ENCODE data around the gene LRPPRC. TPM values are rescaled to one million over a fixed set of nuclear protein-coding genes. Genes with fewer than 3 reads are reported as not detected.

The LRPPRC gene
- total and polyA plus RNA-seq, 5 donors from 2014 or later: 34.0 to 48.5 (median 37.0) TPM

DNA sequence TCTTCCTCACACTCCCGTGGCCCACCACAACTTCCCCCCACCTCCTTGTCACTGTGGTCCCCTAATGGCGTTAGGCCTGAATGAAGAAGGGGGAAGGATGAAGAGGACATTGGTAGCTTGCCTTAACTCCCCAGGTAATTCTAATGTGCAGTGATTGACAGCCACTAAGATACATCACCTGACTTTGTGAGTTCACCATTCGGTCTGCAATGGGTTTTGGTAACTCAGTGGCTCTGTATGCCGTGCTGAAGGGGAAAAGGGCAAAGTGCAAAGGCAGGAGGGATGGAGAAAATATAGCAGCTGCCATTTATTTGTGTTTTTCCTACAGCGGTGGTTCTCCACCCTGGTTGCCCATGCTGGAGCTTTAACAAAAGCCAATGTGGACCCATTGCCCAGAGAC is 114.8 kb downstream of the LRPPRC start:
- Mint-ChIP-seq H3K27ac (no peak overlapping the region), H3K4me3 (no peak overlapping the region), H3K36me3 (peaks cover 5% of the 10 kb centered on the region), H3K9me3 (no peaks in the 10 kb centered on the region), H3K27me3 (no peaks in the 10 kb centered on the region), H3K4me1 (peaks cover 0 to 8% (median 5%) of the 10 kb centered on the region in 4 donors)
- Histone ChIP-seq H3K27me3 (ENCODE audit: control insufficient read depth, insufficient read depth, low read length) (no peaks in the 10 kb centered on the region), H3K4me1 (ENCODE audit: control insufficient read depth, insufficient read depth, low read length, poor library complexity, severe bottlenecking) (no peaks in the 10 kb centered on the region), H3K4me3 (ENCODE audit: low read depth, low read length) (no peak overlapping the region), H3K36me3 (ENCODE audit: control insufficient read depth, insufficient read depth, low read length) (no peaks in the 10 kb centered on the region), H3K9me3 (ENCODE audit: control insufficient read depth in 2 of 2, low read length in 2 of 2) (no peaks in the 10 kb centered on the region), H3K27ac (ENCODE audit: insufficient read depth, low read length, poor library complexity, severe bottlenecking) (no peak overlapping the region)
- DNase-seq (no peak), ATAC-seq (ENCODE audit: low read depth in 2 of 2) (no peak)

DNA sequence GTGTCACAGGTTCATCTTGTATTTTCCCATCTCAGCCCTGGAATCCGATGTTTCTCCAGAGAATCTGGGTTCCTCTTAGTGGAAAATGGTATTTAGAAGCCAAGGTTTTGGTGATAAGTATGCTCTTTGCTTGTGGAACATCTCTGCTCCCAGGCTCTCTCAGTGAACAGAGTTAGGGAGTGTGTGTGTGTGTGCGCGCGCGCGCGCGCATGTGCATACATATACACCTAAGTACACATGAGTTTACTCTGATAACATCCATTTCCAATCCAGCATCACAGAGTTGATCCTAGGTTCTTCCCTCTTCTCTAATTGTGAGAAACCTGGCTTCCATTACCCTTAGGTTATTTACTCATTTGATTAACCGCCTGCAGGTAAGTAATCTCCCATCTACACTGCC is 115.3 kb downstream of the LRPPRC start:
- H3K9me3 Mint-ChIP-seq: no peaks in the 10 kb centered on the region
- Histone ChIP-seq H3K4me3 (ENCODE audit: low read depth, low read length) (no peak overlapping the region), H3K27me3 (ENCODE audit: control insufficient read depth, insufficient read depth, low read length) (no peaks in the 10 kb centered on the region), H3K27ac (ENCODE audit: insufficient read depth, low read length, poor library complexity, severe bottlenecking) (no peak overlapping the region), H3K36me3 (ENCODE audit: control insufficient read depth, insufficient read depth, low read length) (no peaks in the 10 kb centered on the region), H3K4me1 (ENCODE audit: control insufficient read depth, insufficient read depth, low read length, poor library complexity, severe bottlenecking) (no peaks in the 10 kb centered on the region), H3K9me3 (ENCODE audit: control insufficient read depth in 2 of 2, low read length in 2 of 2) (no peaks in the 10 kb centered on the region)
- no peak for DNase-seq
- H3K27me3 Mint-ChIP-seq: no peaks in the 10 kb centered on the region
- H3K4me3 Mint-ChIP-seq: no peak overlapping the region
- no peak overlapping the region for H3K27ac Mint-ChIP-seq
- no peak for ATAC-seq (ENCODE audit: low read depth in 2 of 2)
- peaks cover 5% of the 10 kb centered on the region for H3K36me3 Mint-ChIP-seq
- peaks cover 0 to 8% (median 5%) of the 10 kb centered on the region in 4 donors for H3K4me1 Mint-ChIP-seq

DNA sequence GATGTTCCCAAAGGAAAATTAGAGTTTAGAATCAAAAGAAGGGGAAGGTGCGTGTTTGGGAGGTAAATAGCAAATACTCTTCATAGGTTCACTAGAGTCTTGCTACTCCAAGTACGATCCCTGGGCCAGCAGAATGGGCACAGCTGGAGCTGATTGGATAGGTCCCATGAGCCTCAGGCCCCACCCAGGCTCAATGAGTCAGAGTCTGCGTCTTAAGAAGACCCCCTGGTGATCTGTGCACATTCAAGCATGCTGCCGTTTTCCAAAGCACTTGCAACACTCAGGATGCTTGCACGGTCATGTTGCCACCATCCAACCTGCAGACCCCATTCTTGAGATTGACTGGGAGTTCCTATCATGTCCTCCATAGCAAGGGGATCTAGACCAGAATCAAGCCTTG is 116.5 kb downstream of the LRPPRC start:
- H3K4me1 Mint-ChIP-seq: peaks cover 0 to 8% (median 5%) of the 10 kb centered on the region in 4 donors
- H3K27ac Mint-ChIP-seq: no peak overlapping the region
- H3K27ac ChIP-seq (ENCODE audit: insufficient read depth, low read length, poor library complexity, severe bottlenecking): no peak overlapping the region
- no peaks in the 10 kb centered on the region for H3K4me1 ChIP-seq (ENCODE audit: control insufficient read depth, insufficient read depth, low read length, poor library complexity, severe bottlenecking)
- no peak overlapping the region for H3K4me3 Mint-ChIP-seq
- no peaks in the 10 kb centered on the region for H3K9me3 Mint-ChIP-seq
- no peaks in the 10 kb centered on the region for H3K9me3 ChIP-seq (ENCODE audit: control insufficient read depth in 2 of 2, low read length in 2 of 2)
- H3K36me3 Mint-ChIP-seq: no peaks in the 10 kb centered on the region
- H3K27me3 Mint-ChIP-seq: no peaks in the 10 kb centered on the region
- H3K36me3 ChIP-seq (ENCODE audit: control insufficient read depth, insufficient read depth, low read length): no peaks in the 10 kb centered on the region
- no peak overlapping the region for H3K4me3 ChIP-seq (ENCODE audit: low read depth, low read length)
- ATAC-seq (ENCODE audit: low read depth in 2 of 2) (no peak), DNase-seq (no peak)
- H3K27me3 ChIP-seq (ENCODE audit: control insufficient read depth, insufficient read depth, low read length): no peaks in the 10 kb centered on the region

DNA sequence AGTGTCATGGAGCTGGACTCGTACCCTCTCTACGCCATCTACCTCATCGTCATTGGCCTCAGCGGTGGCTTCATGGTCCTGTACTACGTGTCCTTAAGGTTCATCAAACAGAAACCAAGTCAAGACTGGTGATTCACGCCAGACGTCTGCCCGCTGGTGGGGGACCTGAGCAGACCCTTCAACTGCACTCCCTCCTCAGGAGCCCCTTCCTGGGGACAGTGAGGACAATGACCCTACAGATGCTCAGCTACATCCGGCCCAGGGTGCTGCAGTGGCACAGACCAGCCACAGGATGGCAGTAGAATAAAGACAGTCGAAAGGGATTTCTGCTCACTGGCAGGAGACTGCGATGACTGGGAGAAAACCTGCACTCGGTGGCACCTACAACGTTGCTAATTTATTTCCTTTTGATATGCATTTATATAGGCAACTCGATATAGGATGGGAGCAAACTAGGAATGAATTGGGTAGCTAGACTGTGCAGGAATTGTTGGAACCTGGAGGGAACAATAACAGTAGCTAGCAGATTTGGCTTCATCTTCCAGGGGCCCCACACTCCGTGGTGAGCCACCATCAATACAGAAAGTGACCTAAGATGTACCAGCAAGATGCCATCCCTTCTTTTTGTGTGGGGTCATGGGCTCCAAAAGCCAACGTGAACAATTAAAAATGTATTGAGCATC is 117.9 kb downstream of the LRPPRC start:
- DNase-seq: peak; percentile 29 to 67 (median 42)
- Histone ChIP-seq H3K27me3 (ENCODE audit: control insufficient read depth, insufficient read depth, low read length) (no peaks in the 10 kb centered on the region), H3K27ac (ENCODE audit: insufficient read depth, low read length, poor library complexity, severe bottlenecking) (no peak overlapping the region), H3K4me3 (ENCODE audit: low read depth, low read length) (no peak overlapping the region), H3K4me1 (ENCODE audit: control insufficient read depth, insufficient read depth, low read length, poor library complexity, severe bottlenecking) (no peaks in the 10 kb centered on the region), H3K36me3 (ENCODE audit: control insufficient read depth, insufficient read depth, low read length) (no peaks in the 10 kb centered on the region), H3K9me3 (ENCODE audit: control insufficient read depth in 2 of 2, low read length in 2 of 2) (no peaks in the 10 kb centered on the region)
- peak overlapping the region in 1 of 4 donors; percentile 68 for H3K4me3 Mint-ChIP-seq
- H3K9me3 Mint-ChIP-seq: no peaks in the 10 kb centered on the region
- no peaks in the 10 kb centered on the region for H3K27me3 Mint-ChIP-seq
- no peaks in the 10 kb centered on the region for H3K36me3 Mint-ChIP-seq
- peaks cover 0 to 8% (median 5%) of the 10 kb centered on the region in 4 donors for H3K4me1 Mint-ChIP-seq
- peak; percentile 66 to 80 for ATAC-seq (ENCODE audit: low read depth in 2 of 2)
- no peak overlapping the region for H3K27ac Mint-ChIP-seq

DNA sequence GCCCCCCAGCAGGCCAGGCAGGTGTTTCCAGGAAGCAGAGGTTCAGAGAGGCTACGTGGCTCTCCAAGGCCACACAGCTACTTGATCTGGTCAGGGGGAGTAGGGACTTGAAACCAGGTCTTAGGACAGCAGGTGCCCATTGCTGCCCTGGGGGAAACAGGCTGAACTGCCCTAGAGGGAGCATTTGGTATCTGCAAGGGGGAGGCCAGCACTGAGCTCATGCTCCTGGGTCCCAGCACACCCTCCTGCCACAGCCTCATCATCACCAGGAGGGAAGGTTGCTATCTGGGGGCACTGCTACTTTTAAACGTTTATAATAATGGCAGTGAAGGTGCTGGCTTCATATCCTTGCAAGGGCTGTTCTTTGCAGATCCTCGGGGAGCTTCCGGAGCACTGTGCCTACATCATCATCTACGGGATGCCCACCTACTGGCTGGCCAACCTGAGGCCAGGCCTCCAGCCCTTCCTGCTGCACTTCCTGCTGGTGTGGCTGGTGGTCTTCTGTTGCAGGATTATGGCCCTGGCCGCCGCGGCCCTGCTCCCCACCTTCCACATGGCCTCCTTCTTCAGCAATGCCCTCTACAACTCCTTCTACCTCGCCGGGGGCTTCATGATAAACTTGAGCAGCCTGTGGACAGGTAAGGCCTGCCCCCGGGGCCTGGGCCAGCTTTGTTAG is 120.9 kb downstream of the LRPPRC start:
- H3K27me3 ChIP-seq (ENCODE audit: control insufficient read depth, insufficient read depth, low read length): no peaks in the 10 kb centered on the region
- Mint-ChIP-seq H3K9me3 (no peaks in the 10 kb centered on the region), H3K27me3 (peaks cover 5% of the 10 kb centered on the region), H3K4me1 (peaks cover 0 to 8% (median 5%) of the 10 kb centered on the region in 4 donors), H3K36me3 (no peaks in the 10 kb centered on the region), H3K27ac (no peak overlapping the region), H3K4me3 (no peak overlapping the region)
- DNase-seq: no peak
- no peak for ATAC-seq (ENCODE audit: low read depth in 2 of 2)
- H3K4me3 ChIP-seq (ENCODE audit: low read depth, low read length): no peak overlapping the region
- no peak overlapping the region for H3K27ac ChIP-seq (ENCODE audit: insufficient read depth, low read length, poor library complexity, severe bottlenecking)
- H3K36me3 ChIP-seq (ENCODE audit: control insufficient read depth, insufficient read depth, low read length): no peaks in the 10 kb centered on the region
- no peaks in the 10 kb centered on the region for H3K4me1 ChIP-seq (ENCODE audit: control insufficient read depth, insufficient read depth, low read length, poor library complexity, severe bottlenecking)
- no peaks in the 10 kb centered on the region for H3K9me3 ChIP-seq (ENCODE audit: control insufficient read depth in 2 of 2, low read length in 2 of 2)

DNA sequence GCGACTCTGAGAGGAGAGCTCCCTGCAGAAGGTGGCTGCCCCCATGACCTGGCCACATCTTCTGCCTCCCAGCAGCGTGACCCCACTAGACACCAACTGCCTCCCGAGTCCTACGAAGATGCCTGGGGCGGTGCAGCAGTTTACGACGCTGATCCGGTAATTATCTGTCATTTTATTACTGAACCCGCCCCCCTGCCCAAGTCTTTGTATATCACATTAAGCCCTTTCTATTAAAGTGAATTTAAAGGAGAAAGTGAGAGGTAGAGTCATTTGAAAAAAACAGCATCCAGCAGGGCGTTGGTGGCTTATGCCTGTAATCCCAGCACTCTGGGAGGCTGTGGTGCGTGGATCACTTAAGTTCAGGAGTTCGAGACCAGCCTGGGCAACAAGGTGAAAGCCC is 123.6 kb downstream of the LRPPRC start:
- H3K27me3 Mint-ChIP-seq: peaks cover 5% of the 10 kb centered on the region
- peaks cover 0 to 4% (median 0%) of the 10 kb centered on the region in 7 donors for H3K9me3 Mint-ChIP-seq
- no peak for ATAC-seq (ENCODE audit: low read depth in 2 of 2)
- Histone ChIP-seq H3K4me1 (ENCODE audit: control insufficient read depth, insufficient read depth, low read length, poor library complexity, severe bottlenecking) (no peaks in the 10 kb centered on the region), H3K27me3 (ENCODE audit: control insufficient read depth, insufficient read depth, low read length) (no peaks in the 10 kb centered on the region), H3K36me3 (ENCODE audit: control insufficient read depth, insufficient read depth, low read length) (no peaks in the 10 kb centered on the region), H3K9me3 (ENCODE audit: control insufficient read depth in 2 of 2, low read length in 2 of 2) (no peaks in the 10 kb centered on the region), H3K4me3 (ENCODE audit: low read depth, low read length) (no peak overlapping the region), H3K27ac (ENCODE audit: insufficient read depth, low read length, poor library complexity, severe bottlenecking) (no peak overlapping the region)
- no peaks in the 10 kb centered on the region for H3K36me3 Mint-ChIP-seq
- H3K4me1 Mint-ChIP-seq: no peaks in the 10 kb centered on the region
- no peak overlapping the region for H3K27ac Mint-ChIP-seq
- H3K4me3 Mint-ChIP-seq: no peak overlapping the region
- no peak for DNase-seq

DNA sequence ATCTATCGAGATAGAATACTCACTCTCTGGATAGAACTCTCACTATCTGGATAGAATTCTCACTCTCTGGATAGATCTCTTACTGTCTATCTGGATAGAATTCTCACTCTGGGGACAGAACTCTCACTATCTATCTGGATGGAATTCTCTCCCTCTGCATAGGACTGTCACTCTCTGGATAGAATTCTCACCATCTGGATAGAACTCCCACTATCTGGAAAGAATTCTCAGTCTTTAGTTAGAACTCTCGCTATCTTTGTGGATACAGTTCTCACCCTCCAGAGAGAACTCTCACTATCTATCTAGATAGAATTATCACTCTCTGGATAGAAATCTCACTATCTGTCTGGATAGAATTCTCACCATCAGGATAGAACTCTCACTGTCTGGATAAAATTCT is 140.5 kb downstream of the LRPPRC start:
- peaks cover 14% of the 10 kb centered on the region for H3K27me3 Mint-ChIP-seq
- DNase-seq: no peak
- ATAC-seq (ENCODE audit: low read depth in 2 of 2): no peak

DNA sequence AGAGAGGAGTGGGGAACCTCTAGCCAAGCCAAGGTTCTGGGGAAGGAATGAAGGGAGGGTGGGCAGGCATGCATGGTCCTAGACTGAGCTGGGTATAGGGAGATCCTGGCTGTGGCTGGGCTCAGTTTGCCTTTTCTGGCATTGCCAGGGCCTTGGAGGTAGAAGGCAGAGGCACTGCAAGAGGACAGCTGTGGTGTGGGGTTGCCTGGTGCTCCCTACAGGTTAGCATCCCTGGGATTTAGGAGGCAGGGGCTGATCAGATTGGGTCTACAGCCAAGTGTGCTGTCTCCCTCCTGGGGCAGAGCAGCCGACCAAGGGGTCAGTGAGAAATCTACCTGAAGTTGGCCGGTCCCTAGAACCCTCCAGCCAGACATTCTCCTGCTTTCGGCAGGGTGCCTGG is 141.1 kb downstream of the LRPPRC start:
- H3K27me3 Mint-ChIP-seq: peaks cover 19% of the 10 kb centered on the region
- ATAC-seq (ENCODE audit: low read depth in 2 of 2): no peak
- DNase-seq: no peak

More for the DNA sequence above, 140.5 kb downstream of the LRPPRC start:
- Histone ChIP-seq H3K4me1 (ENCODE audit: control insufficient read depth, insufficient read depth, low read length, poor library complexity, severe bottlenecking) (no peaks in the 10 kb centered on the region), H3K9me3 (ENCODE audit: control insufficient read depth in 2 of 2, low read length in 2 of 2) (no peaks in the 10 kb centered on the region), H3K27me3 (ENCODE audit: control insufficient read depth, insufficient read depth, low read length) (no peaks in the 10 kb centered on the region), H3K27ac (ENCODE audit: insufficient read depth, low read length, poor library complexity, severe bottlenecking) (no peak overlapping the region), H3K4me3 (ENCODE audit: low read depth, low read length) (no peak overlapping the region), H3K36me3 (ENCODE audit: control insufficient read depth, insufficient read depth, low read length) (no peaks in the 10 kb centered on the region)
- Mint-ChIP-seq H3K9me3 (peaks cover 0 to 3% (median 0%) of the 10 kb centered on the region in 7 donors), H3K27ac (no peak overlapping the region), H3K4me1 (no peaks in the 10 kb centered on the region), H3K4me3 (no peak overlapping the region), H3K36me3 (no peaks in the 10 kb centered on the region)

More for the DNA sequence above, 141.1 kb downstream of the LRPPRC start:
- H3K4me1 ChIP-seq (ENCODE audit: control insufficient read depth, insufficient read depth, low read length, poor library complexity, severe bottlenecking): no peaks in the 10 kb centered on the region
- no peaks in the 10 kb centered on the region for H3K36me3 Mint-ChIP-seq
- H3K4me3 ChIP-seq (ENCODE audit: low read depth, low read length): no peak overlapping the region
- no peaks in the 10 kb centered on the region for H3K27me3 ChIP-seq (ENCODE audit: control insufficient read depth, insufficient read depth, low read length)
- H3K27ac ChIP-seq (ENCODE audit: insufficient read depth, low read length, poor library complexity, severe bottlenecking): no peak overlapping the region
- no peak overlapping the region for H3K27ac Mint-ChIP-seq
- H3K9me3 ChIP-seq (ENCODE audit: control insufficient read depth in 2 of 2, low read length in 2 of 2): no peaks in the 10 kb centered on the region
- H3K4me1 Mint-ChIP-seq: no peaks in the 10 kb centered on the region
- no peaks in the 10 kb centered on the region for H3K36me3 ChIP-seq (ENCODE audit: control insufficient read depth, insufficient read depth, low read length)
- peak overlapping the region in 1 of 4 donors; percentile 64 for H3K4me3 Mint-ChIP-seq
- peaks cover 0 to 3% (median 0%) of the 10 kb centered on the region in 7 donors for H3K9me3 Mint-ChIP-seq

Measured in CD4-positive, CD25-positive, alpha-beta regulatory T cell (primary cell).